HepG2 (cell line): ENCODE data around the gene SLC5A8. TPM values are rescaled to one million over a fixed set of nuclear protein-coding genes. Genes with fewer than 3 reads are reported as not detected.

Experiments
- ATAC-seq: fragments of 200-7000 bp; cut with Tn5 transposase; 3 replicates; pipeline ENCODE4 v1.9.1; 2020; ENCODE audit warnings: mild to moderate bottlenecking, moderate library complexity
- BruUV-seq: library from RNA; stranded (reverse); fragments of 400-500 nt; replicated peaks from 2 replicates; lab custom pipeline; 2021; lab: Mats Ljungman, UMichigan
- CTCF ChIA-PET: fragments of 300-600 bp; formaldehyde crosslinking; extraction: SDS; loops from one replicate; lab custom pipeline; 2021; ENCODE audit warnings: low total read pairs, inconsistent platforms, low intra/inter-chr PET ratio; lab: Yijun Ruan, JAX
- POLR2A ChIA-PET: fragments of 350-600 bp; sonication (Branson Sonifier 250); formaldehyde crosslinking; loops from one replicate; lab custom pipeline; 2020; ENCODE audit warnings: antibody characterized with exemption, inconsistent platforms; lab: Yijun Ruan, JAX
- DNase-seq: peaks from one replicate; pipeline ENCODE4 v3.0.0-alpha.2; 2015; ENCODE audit warnings: low spot score
- FAIRE-seq: peaks from 3 replicates; lab custom pipeline; 2011; peaks lifted over from hg19 to GRCh38; lab: Jason Lieb, UNC
- H2AFZ ChIP-seq: one replicate; pipeline ENCODE4 v1.6.1; 2011; ENCODE audit warnings: low read length, inconsistent platforms
- H3K27ac ChIP-seq: fragments of 300-600 bp; 3 replicates; pipeline ENCODE4 v1.8.0; 2011; ENCODE audit warnings: mixed run types, mild to moderate bottlenecking, mixed read lengths, low read length, inconsistent platforms; ENCODE audit not compliant: insufficient read depth; ENCODE audit errors: extremely low read length
- H3K27me3 ChIP-seq, 2 experiments: fragments of 200-600 bp in 1 of 2; 2 replicates in 1 of 2; 3 replicates in 1 of 2; pipeline versions ENCODE4 v1.6.0 to v1.8.0; 2011; ENCODE audit warnings: low read length in 2 of 2, mild to moderate bottlenecking in 2 of 2, moderate library complexity in 2 of 2, inconsistent platforms in 1 of 2; ENCODE audit not compliant: insufficient read depth in 2 of 2, control insufficient read depth in 1 of 2
- H3K36me3 ChIP-seq, 2 experiments: fragments of 200-600 bp in 1 of 2; replicated peaks in 1 of 2; 2 replicates in 1 of 2; 3 replicates in 1 of 2; pipeline versions ENCODE4 v1.5.1 to v1.8.0; 2011; ENCODE audit warnings: low read length in 2 of 2, inconsistent platforms in 1 of 2; ENCODE audit not compliant: insufficient read depth in 2 of 2, control insufficient read depth in 1 of 2
- H3K4me1 ChIP-seq: 2 replicates; pipeline ENCODE4 v1.5.1; 2012; ENCODE audit warnings: low read length, inconsistent platforms; ENCODE audit not compliant: insufficient read depth
- H3K4me2 ChIP-seq: 2 replicates; pipeline ENCODE4 v1.6.0; 2011; ENCODE audit warnings: low read depth, low read length, inconsistent platforms
- H3K4me3 ChIP-seq, 3 experiments: fragments of 200-600 bp in 1 of 3; sonication (generic), shearing (Covaris generic) in 1 of 3; replicated peaks in 1 of 3; 2 replicates each; pipeline ENCODE4 v1.5.1; 2011 to 2016; ENCODE audit warnings: low read length in 3 of 3, inconsistent platforms in 2 of 3, low read depth in 2 of 3, mild to moderate bottlenecking in 2 of 3, control low read depth in 1 of 3, mixed read lengths in 1 of 3; ENCODE audit not compliant: insufficient read depth in 1 of 3
- H3K79me2 ChIP-seq: one replicate; pipeline ENCODE4 v1.6.1; 2011; ENCODE audit warnings: low read length, inconsistent platforms; ENCODE audit not compliant: insufficient read depth
- H3K9ac ChIP-seq: 2 replicates; pipeline ENCODE4 v1.6.0; 2011; ENCODE audit warnings: mild to moderate bottlenecking, low read depth, low read length, inconsistent platforms; ENCODE audit not compliant: insufficient read depth
- H3K9me3 ChIP-seq: 2 replicates; pipeline ENCODE4 v1.5.1; 2012; ENCODE audit warnings: mild to moderate bottlenecking, low read length
- H4K20me1 ChIP-seq: 2 replicates; pipeline ENCODE4 v1.6.0; 2011; ENCODE audit warnings: inconsistent platforms, mild to moderate bottlenecking, low read length, moderate library complexity; ENCODE audit not compliant: insufficient read depth
- ATM ChIP-seq: fragments of 450-650 bp; IDR thresholded peaks from 2 replicates; pipeline ENCODE4 v1.7.1; 2017; ENCODE audit warnings: mild to moderate bottlenecking, borderline replicate concordance
- CENPT ChIP-seq: sonication (generic); formaldehyde crosslinking; IDR thresholded peaks from 2 replicates; pipeline ENCODE4 v1.8.0; 2022; ENCODE audit warnings: low read depth, mild to moderate bottlenecking, moderate library complexity, missing genetic modification reagents
- FOXM1 ChIP-seq: sonication (generic); formaldehyde crosslinking; IDR thresholded peaks from 2 replicates; pipeline ENCODE4 v1.5.0; 2020; ENCODE audit warnings: missing genetic modification reagents
- KDM5B ChIP-seq: sonication (generic); formaldehyde crosslinking; IDR thresholded peaks from 2 replicates; pipeline ENCODE4 v1.4.0; 2020; ENCODE audit warnings: missing genetic modification reagents, mild to moderate bottlenecking, borderline replicate concordance
- MYNN ChIP-seq: sonication (generic); formaldehyde crosslinking; IDR thresholded peaks from 2 replicates; pipeline ENCODE4 v1.4.0; 2020; ENCODE audit warnings: mild to moderate bottlenecking, low read depth, missing genetic modification reagents
- RXRA ChIP-seq: sonication (generic); formaldehyde crosslinking; IDR thresholded peaks from 2 replicates; pipeline ENCODE4 v1.5.1; 2020; ENCODE audit warnings: missing genetic modification reagents
- SRSF1 ChIP-seq: fragments of 200-400 bp; formaldehyde crosslinking; optimal IDR thresholded peaks from 2 replicates; pipeline ENCODE3; 2017; ENCODE audit warnings: mild to moderate bottlenecking, low read depth, low read length, moderate library complexity
- TGIF2 ChIP-seq: IDR thresholded peaks from 2 replicates; pipeline ENCODE4 v1.6.1; 2016; ENCODE audit warnings: control low read depth, missing compliant biosample characterization
- ZFP36L1 ChIP-seq: sonication (generic); formaldehyde crosslinking; IDR thresholded peaks from 2 replicates; pipeline ENCODE4 v1.8.0; 2022; ENCODE audit warnings: mild to moderate bottlenecking, missing genetic modification reagents, moderate library complexity
- ZFP62 ChIP-seq: sonication (generic); formaldehyde crosslinking; IDR thresholded peaks from 2 replicates; pipeline ENCODE4 v1.4.0; 2020; ENCODE audit warnings: missing genetic modification reagents
- ZMAT3 ChIP-seq: sonication (generic); formaldehyde crosslinking; conservative IDR thresholded peaks from 2 replicates; pipeline ENCODE4 v1.7.0; 2021; ENCODE audit warnings: missing genetic modification reagents
- ZNF326 ChIP-seq: sonication (generic); formaldehyde crosslinking; IDR thresholded peaks from 2 replicates; pipeline ENCODE4 v1.4.0; 2020; ENCODE audit warnings: missing genetic modification reagents, borderline replicate concordance
- ZNF432 ChIP-seq: sonication (generic); formaldehyde crosslinking; IDR thresholded peaks from 2 replicates; pipeline ENCODE4 v1.5.0; 2020; ENCODE audit warnings: missing genetic modification reagents, mild to moderate bottlenecking, borderline replicate concordance
- ZNF598 ChIP-seq: sonication (generic); formaldehyde crosslinking; IDR thresholded peaks from 2 replicates; pipeline ENCODE4 v1.5.1; 2020; ENCODE audit warnings: mild to moderate bottlenecking, missing genetic modification reagents, borderline replicate concordance
- WGBS: methylation state at CpG from one replicate; pipeline ENCODE4 v1.1.6; 2017; ENCODE audit warnings: low lambda C conversion rate; 5-methylcytosine and 5-hydroxymethylcytosine counted together
- in situ Hi-C: cut with HindIII; loops from 2 replicates; pipeline ENCODE4 v1.10.0; 2017; ENCODE audit warnings: low pct_unique_long_range_greater_than_20kb; ENCODE audit not compliant: extremely low pct_ligation_motif_present
- intact Hi-C: fragments of 100-400 bp; cut with micrococcal nuclease; formaldehyde crosslinking; loops from one replicate; pipeline ENCODE4 v1.10.0; 2022; ENCODE audit not compliant: unreplicated experiment
- polyA plus RNA-seq, 8 experiments: library from polyadenylated mRNA; depleted of rRNA in 3 of 8; stranded (reverse) in 7 of 8; unstranded in 1 of 8; fragments of >200 nt; fragmentation: Illumina TruSeq in 4 of 8; extraction: Trizol in 4 of 8; gene quantifications; 2 replicates each; pipeline versions ENCODE4 v1.2.1 to v1.2.3, GENCODE V29; 2011 to 2016; ENCODE audit warnings: low read depth in 4 of 8, missing spikeins in 1 of 8, mixed read lengths in 1 of 8; ENCODE audit not compliant: insufficient read depth in 1 of 8
- total RNA-seq, 5 experiments: library from RNA; depleted of rRNA; stranded (reverse); fragments of >200 nt; fragmentation: Illumina TruSeq; extraction: Trizol; gene quantifications; 2 replicates each; pipeline ENCODE4 v1.2.3, GENCODE V29; 2016; ENCODE audit warnings: low read depth in 1 of 5
- TF ChIP-seq, protein P1 (sequence below): sonication (generic); formaldehyde crosslinking; IDR thresholded peaks from 2 replicates; pipeline ENCODE4 v1.8.1; 2023; ENCODE audit warnings: mild to moderate bottlenecking, missing genetic modification reagents, borderline replicate concordance
- TF ChIP-seq, protein P2 (sequence below): sonication (generic); formaldehyde crosslinking; IDR thresholded peaks from 2 replicates; pipeline ENCODE4 v1.4.0; 2020; ENCODE audit warnings: missing genetic modification reagents
- TF ChIP-seq, protein P3 (sequence below): sonication (generic); formaldehyde crosslinking; IDR thresholded peaks from 2 replicates; pipeline ENCODE4 v1.5.1; 2020; ENCODE audit warnings: mild to moderate bottlenecking, moderate library complexity, missing genetic modification reagents

SLC5A8 gene
- total and polyA plus RNA-seq, 2 of the 13 experiments (the other 11 are each of a cell fraction or from before 2014, with no cell fraction given) = not detected

DNA sequence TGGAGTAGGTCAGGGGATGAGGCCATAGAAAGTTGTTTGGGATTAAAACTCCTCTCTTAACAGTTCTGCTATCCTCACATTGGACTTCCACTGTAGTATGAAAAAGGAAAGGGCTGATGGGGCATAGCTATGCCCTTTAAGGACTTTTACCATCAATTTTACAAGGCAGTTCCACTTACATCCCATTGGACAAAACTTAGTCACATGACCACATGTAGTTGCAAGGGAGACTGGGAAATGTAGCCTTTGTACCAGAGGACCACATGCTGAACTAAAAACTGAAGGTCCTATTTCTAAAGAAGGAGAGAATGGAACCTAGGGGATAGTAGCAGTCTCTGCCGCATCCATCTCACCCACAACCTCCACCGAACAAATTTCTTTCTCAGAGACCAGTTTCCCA lies 6.8 kb upstream of the SLC5A8 start:
- H3K4me3 ChIP-seq = no peak overlapping the region
- ATAC-seq = no peak
- H3K9ac ChIP-seq = no peak overlapping the region
- no peak for TF ChIP-seq TGIF2 (CRISPR knock-in tag)
- TF ChIP-seq FOXM1 (CRISPR knock-in tag) = no peak
- TF ChIP-seq, protein P1, sequence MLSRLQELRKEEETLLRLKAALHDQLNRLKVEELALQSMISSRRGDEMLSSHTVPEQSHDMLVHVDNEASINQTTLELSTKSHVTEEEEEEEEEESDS = no peak
- TF ChIP-seq ZFP62 (CRISPR knock-in tag) = no peak
- no peak for TF ChIP-seq ZNF598 (CRISPR knock-in tag)
- no peak for TF ChIP-seq ZNF326 (CRISPR knock-in tag)
- no peak for TF ChIP-seq RXRA (CRISPR knock-in tag)
- no peak for TF ChIP-seq MYNN (CRISPR knock-in tag)
- TF ChIP-seq KDM5B = no peak
- TF ChIP-seq, all 625 proteins: peak for 0
- Histone ChIP-seq H3K36me3 (no peaks in the 10 kb centered on the region), H3K27me3 (no peaks in the 10 kb centered on the region), H3K27ac (no peak overlapping the region), H3K79me2 (no peaks in the 10 kb centered on the region), H4K20me1 (no peaks in the 10 kb centered on the region), H2AFZ (no peak overlapping the region), H3K4me1 (no peaks in the 10 kb centered on the region), H3K4me2 (no peak overlapping the region), H3K9me3 (no peaks in the 10 kb centered on the region)
- intact Hi-C loops = no loop called here
- in situ Hi-C loops = no loop called here
- DNase-seq (no peak), FAIRE-seq (no peak)
- CTCF ChIA-PET = no interaction called here
- POLR2A ChIA-PET = no interaction called here
- 34% methylated on average over 2 of the region's 2 CpGs for WGBS
- BruUV-seq = no TSS peak

DNA sequence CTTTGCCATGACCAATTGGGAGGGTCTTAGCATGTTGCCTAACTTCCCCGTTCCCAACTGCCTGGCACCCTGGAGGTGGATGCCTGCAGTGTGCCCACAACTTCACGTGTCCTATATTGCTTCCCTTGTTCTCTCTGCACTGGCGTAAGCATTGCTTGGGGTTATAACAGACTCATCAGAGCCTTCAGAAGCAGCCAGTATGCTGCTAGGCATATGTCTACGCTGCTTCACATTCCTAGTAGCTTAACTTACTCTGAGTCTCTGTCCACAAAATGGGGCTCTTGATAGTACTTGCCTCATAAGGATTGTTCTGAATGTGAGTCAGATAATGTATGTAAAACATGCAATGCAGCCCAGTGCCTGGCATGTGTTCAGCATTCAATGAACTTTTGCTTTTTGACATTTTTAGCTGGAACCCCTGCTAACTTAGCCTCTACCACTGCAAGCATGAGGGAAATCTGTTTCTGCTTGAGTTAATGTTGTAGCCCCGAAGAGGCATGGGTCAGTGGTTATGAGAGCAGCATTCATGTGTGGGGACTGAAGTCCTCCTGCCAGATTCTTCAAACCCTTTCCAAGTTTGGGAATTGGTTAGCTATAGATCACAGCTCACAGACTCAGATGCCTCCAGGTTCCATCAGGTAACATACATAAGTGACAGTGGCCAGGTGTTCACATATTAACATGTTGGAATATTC lies 2.8 kb downstream of the SLC5A8 start:
- in situ Hi-C loops = no loop called here
- no peak for FAIRE-seq

More for the DNA sequence above, 2.8 kb downstream of the SLC5A8 start:
- no peaks in the 10 kb centered on the region for H3K79me2 ChIP-seq
- no peak overlapping the region for H2AFZ ChIP-seq
- 0 out of 5 replicates have a peak, but pooled peaks cover 0 to 3% of the 10 kb centered on the region in 2 experiments for H3K27me3 ChIP-seq
- no peak for TF ChIP-seq CENPT (CRISPR knock-in tag)
- TF ChIP-seq, protein P2, sequence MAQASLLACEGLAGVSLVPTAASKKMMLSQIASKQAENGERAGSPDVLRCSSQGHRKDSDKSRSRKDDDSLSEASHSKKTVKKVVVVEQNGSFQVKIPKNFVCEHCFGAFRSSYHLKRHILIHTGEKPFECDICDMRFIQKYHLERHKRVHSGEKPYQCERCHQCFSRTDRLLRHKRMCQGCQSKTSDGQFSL (CRISPR knock-in tag) = no peak
- TF ChIP-seq ZNF432 (CRISPR knock-in tag) = no peak
- TF ChIP-seq, protein P3, sequence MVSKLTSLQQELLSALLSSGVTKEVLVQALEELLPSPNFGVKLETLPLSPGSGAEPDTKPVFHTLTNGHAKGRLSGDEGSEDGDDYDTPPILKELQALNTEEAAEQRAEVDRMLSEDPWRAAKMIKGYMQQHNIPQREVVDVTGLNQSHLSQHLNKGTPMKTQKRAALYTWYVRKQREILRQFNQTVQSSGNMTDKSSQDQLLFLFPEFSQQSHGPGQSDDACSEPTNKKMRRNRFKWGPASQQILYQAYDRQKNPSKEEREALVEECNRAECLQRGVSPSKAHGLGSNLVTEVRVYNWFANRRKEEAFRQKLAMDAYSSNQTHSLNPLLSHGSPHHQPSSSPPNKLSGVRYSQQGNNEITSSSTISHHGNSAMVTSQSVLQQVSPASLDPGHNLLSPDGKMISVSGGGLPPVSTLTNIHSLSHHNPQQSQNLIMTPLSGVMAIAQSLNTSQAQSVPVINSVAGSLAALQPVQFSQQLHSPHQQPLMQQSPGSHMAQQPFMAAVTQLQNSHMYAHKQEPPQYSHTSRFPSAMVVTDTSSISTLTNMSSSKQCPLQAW (CRISPR knock-in tag) = no peak
- TF ChIP-seq ATM = no peak
- no peak for TF ChIP-seq ZFP36L1 (CRISPR knock-in tag)
- no peak for TF ChIP-seq SRSF1
- no peak for TF ChIP-seq ZMAT3
- H3K9me3 ChIP-seq = no peaks in the 10 kb centered on the region
- H3K36me3 ChIP-seq = no peaks in the 10 kb centered on the region
- no peak overlapping the region for H3K27ac ChIP-seq
- POLR2A ChIA-PET = no interaction called here
- no peaks in the 10 kb centered on the region for H4K20me1 ChIP-seq
- 12% methylated on average over 5 of the region's 5 CpGs for WGBS
- BruUV-seq = no TSS peak
- no peak overlapping the region for H3K4me2 ChIP-seq
- H3K4me3 ChIP-seq = no peak overlapping the region
- no peak for ATAC-seq
- CTCF ChIA-PET = no interaction called here
- intact Hi-C loops = no loop called here
- no peak for DNase-seq
- no peaks in the 10 kb centered on the region for H3K4me1 ChIP-seq
- H3K9ac ChIP-seq = no peak overlapping the region
